A172 (cell line): ENCODE results near the gene SHPK. TPM values are rescaled to one million over a fixed set of nuclear protein-coding genes. Genes with fewer than 3 reads are reported as not detected.

Experiments
- DNase-seq: peaks from one replicate; pipeline ENCODE4 v3.0.0-alpha.2; 2015; ENCODE audit warnings: low spot score
- total RNA-seq: library from RNA; depleted of rRNA; stranded (reverse); fragments of >200 nt; shearing (Covaris generic); gene quantifications from 2 replicates; pipeline ENCODE4 v1.2.3, GENCODE V29; 2014

The SHPK gene
- total RNA-seq, 1 experiment from 2014 or later: 27.6 TPM

DNA sequence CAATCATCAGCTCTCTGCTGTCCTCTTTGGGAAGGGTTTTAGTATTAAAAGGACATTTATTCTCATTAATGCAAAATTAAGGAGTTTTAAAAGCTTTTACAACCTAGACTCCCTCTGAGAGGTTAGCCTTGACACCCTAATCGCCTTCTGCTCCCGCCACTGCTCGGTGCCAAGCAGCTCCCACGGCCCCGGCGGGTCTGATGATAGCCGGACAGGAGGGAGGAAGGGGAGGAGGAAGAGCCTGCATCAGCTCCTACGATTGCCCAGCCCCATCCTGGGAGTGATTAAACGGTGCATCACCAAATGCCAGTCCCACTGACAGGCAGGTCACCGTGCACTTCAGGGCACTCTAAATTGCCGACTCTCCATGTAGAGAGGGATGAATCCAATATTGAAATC is 8.3 kb downstream of the SHPK start:
- no peak for DNase-seq

DNA sequence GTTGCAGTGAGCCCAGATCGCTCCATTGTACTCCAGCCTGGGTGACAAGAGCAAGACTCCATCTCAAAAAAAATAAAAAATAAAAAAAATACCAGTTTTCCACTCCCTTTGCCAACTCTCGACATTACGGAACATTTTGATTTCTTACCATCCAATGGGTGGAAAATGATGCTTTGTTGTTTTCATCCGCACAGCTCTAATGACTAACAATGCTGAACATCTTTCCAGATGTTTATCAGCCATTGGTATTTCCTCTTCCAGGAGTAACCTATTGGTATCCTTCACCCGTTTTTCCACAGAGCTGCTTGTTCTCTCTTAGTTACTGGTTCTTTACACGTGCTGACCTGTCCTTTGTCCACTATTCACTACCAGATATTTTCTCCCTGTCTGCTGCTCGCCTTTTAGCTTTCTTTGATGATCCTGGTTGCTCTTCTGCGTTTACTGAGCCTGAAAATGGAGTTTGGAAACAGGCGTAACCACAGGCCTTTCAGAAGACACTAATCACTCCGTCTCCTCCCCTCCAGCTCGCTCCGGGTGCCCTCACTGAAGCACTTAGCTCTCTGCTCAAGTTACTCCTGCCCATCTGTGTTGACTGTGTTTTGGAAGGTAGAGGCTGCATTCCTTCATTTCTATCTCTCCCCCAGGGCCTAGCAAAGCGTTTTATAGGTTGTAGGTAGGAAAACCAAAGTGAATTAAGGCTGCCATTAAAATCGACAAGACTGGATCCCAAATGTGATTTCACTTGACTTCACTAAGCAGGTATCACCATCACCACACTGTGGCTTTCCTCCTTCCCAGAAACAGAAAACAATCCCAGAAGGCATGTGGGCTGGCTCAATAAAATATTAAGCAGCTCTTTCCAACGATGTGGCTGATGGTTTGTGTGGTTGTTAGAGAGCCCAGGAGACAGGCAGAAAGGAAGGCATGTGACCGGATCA is 8.9 kb downstream of the SHPK start:
- DNase-seq: no peak

DNA sequence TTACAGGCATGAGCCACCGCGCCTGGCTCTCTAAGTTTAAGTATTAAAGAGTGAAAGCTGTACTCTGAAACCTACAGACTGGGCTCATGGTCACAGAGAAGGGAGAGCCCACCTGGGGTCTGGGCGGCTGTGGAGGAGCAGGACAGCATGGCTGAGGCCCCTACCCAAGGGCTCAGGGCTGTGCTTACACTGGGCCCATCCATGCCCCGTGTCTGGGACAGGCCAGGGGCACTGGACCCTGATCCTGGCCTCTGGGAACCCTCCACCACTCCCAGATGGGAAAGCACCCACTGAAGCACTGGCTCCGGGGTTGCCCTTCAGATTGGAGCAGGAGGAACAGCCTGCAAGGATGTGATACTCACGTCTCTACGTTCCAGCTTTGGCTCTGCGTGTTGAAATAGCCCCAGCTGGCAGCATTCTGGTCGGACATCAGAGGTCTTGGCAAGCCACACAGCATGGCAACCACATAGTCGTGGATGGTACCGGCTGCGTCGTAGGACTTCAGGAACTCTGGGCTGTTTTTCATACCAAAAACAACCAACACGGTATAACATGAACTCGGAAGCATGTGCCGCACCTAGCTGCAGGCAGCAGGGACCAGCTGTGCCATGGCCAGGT is 13.0 kb downstream of the SHPK start:
- no peak for DNase-seq

DNA sequence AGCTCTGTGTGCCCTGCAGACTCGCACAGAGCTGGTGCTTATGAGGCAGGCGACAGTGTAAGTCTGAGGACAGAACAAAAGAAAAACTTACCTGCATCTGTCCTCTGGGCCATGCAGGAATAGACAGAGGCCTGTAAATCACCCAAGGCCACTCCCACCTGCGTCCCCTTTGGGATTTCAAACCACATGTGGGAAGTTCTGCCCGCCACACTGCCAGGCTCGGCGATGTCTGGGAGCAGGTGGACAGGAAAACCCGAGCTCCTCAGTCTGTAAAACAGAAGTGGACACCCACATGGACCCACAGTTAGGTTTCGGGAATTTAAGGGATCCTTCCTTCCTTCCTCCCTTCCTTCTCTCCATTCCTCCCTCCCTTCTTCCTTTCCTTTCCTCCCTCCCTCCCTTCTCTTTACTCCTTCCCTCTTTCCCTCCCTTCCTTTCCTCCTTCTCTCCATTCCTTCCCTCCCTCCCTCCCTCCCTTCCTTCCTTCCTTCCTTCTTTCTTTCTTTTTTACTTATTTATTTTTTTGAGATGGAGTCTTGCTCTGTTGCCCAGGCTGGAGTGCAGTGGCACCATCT is 14.8 kb downstream of the SHPK start:
- no peak for DNase-seq

DNA sequence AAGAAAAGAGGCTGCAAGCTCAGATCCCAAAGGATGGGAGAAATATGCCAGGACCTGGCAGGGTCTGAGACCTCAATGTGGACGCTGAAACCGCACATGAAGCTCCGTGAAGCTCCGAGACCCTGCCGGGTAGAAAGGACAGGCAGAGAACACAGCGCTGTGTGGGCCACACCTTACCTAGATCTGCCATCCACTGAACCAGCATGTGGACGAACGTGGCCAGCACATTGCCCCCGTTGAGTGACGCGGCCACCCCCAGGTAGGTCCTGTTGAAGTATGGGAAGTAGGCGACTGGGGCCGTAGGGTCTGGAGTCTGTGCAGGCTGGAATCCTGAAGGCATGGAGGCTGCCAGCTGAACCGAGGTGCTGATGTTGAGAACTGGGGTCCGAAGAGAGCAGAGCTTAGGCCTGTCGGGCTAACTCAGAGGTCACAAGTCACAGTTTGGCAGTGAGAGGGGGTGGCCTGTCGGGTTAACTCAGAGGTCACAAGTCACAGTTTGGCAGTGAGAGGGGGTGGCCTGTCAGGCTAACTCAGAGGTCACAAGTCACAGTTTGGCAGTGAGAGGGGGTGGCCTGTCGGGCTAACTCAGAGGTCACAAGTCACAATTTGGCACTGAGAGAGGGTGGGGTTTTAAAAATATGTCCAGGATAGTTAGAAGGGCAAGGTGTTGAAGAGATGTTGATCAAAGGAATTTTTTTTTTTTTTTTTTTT is 20.7 kb downstream of the SHPK start:
- no peak for DNase-seq

DNA sequence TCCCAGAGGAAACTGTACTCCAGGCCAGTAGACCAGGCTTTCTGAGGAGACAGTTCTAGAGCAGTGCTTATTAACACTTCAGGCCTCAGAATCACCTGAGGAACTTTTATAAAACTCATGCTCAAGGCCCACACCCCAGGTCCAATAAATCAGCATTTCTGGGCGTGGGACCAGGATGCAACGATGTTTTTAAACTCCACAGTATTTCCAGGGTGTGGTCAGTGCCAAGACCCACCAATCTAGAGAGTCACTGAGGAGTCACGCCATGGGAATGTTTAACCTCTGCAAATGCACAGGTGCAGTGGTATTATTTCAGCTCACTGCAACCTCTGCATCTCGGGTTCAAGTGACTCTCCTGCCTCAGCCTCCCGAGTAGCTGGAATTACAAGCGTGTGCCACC is 22.9 kb downstream of the SHPK start:
- no peak for DNase-seq

DNA sequence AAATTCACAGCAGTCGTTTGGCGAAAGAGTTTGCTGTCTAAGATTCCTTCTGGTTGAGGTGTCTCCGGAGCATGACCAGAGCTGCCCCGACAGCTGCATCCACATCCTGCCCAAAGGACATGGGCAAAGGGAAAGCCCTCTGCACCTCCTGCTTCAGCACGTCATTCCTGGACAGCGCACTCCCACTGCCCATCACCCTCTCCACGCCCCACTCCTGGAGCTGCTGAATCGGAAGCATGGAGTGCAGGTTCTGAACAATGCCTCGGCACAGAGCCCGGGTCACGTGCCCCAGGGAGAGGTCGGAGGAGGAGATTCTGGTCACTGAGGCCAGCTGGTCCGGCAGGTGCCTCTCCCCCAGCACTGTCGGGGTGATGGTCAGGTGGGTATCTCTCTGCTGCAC is 25.5 kb downstream of the SHPK start:
- DNase-seq: no peak

DNA sequence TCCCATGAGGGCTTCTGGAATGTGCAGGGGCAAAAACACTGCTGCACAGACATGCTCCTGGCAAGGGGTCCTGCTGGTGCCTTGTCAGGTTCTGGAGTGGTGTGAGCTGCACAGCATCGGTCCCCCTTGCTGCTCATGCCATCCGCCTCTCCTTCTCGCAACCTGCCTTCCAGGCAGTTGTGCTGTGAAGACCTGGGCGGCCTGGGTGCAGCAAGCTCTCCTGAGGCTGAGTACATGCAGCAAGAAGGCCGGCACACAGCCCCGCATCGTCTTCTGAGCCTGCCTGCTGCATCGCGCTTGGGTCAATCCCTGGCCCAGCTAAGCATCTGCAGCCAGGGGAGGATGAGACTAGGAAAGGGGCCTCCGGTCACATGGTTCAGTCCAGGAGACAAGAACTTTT is 26.4 kb downstream of the SHPK start:
- DNase-seq: no peak

DNA sequence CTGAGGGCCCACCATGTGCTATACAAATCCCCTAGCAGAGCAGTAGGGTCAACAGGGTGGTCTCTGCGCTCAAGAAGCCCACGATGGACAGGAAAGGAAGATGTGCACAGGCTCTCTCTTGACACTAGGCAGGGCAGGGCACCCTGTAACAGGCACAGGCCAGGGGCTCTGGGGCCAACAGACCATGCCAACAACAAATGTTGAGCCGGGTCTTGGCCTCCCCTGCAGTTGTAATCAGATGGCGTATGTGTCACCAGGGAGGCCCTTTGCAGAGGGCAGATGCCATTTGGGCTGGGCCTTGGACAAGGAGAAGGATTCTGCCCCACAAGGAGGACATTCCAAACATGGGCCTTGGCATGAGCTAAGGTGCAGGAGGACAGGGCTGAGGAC is 32.2 kb downstream of the SHPK start:
- no peak for DNase-seq

DNA sequence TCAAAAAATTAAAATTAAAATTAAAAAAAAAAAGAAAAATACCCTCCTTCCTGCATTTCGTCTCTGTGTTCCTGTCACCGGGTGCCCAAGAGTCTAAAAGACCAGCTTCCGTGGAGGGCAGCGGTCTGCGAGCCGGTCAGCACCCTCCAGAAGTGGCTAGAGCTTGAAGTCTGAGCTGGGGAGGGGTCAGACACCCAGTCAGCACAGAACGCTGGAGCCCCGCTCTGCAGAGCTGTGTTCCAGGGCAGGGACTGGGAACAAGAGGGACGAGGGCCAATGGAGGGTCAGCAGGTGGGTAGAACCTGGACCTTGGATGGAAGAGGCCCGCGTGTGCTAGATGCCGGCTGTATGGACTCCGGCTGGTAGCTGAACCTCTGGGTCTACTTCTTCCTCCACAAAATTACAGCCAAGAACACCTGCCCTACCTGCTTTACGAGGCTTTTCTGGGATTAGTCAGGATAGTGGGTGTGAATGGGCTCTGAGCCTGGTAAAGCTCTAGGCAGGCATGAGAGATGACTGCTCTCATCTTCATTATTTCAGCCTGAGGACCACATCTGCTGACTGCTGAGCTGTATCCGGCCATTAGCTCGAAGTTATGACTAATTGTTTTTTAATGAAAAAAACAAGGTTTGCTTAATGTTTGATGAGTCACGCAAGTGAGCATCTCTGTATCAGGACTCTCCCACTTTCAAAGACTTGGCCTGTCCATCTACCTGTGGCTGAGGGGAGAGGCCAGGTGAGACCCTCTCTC is 32.8 kb downstream of the SHPK start:
- peak; percentile 79 for DNase-seq

DNA sequence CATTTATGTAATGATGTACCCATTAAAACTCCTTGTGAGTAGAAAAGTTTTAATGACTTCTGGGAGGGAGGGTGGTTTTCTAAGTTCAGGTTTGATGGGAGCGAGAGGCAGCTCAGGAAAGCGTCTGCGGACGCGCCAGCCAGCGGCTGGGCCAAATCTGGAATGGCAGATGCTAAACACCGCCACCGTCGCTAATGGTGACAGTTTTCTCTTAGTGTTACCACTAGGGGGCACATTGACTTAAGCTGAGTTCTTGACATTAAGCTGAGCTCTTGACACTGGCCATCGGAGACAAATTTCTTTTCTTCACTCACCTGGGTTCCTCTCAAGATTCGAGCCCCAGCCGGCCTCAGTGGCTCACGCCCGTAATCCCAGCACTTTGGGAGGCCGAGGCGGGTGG is 33.6 kb downstream of the SHPK start:
- DNase-seq: peak; percentile 21

DNA sequence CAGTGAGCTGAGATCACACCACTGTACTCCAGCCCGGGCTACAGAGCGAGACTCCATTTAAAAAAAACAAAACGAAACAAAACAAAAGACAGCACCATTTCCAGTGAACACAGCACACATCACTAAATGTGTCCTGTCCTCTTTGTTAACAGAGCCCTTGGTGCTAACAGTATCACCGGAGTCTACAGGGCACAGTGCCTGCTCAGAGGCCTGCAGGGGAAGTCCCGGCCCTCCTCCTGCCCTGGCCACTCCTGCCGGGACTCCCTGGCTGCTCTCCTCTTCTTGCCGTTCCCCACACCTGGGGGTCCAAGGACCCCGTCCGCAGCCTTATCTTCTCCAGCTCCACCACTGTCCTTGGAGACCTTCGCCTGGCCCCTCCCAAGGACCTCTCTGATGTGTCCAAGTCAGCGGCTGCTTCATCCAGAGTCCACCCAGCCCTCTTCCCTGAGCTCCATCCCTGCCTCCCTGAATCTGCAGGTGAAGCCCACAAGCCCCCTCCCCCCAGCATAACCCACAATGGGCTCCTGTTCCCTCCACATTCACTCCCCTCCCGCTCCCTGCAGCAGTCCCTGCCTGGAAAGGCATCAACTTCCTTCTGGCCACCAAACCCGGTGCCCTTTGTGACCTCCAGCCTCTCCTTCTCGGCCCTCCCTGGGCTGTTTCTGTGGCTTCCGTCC is 35.4 kb downstream of the SHPK start:
- DNase-seq: no peak

DNA sequence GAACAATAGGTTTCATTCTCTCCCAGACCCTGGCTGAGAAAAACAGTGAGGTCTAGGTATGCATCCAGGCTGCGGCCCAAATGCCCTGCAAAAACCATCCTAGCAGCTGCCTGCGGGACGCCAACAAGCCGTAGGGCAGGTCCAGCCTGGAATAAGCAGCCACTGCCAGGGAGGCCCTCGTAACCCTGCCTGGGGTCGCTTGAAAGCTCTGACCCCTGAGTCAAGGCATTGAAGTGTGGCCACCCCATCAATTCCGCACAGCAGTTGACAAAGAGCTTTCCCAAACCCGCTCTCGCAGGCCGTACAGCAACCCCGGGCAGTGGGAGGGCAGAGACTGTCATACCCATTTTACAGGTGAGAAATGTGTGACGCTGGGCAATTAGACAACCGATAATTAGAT is 38.0 kb downstream of the SHPK start:
- no peak for DNase-seq

DNA sequence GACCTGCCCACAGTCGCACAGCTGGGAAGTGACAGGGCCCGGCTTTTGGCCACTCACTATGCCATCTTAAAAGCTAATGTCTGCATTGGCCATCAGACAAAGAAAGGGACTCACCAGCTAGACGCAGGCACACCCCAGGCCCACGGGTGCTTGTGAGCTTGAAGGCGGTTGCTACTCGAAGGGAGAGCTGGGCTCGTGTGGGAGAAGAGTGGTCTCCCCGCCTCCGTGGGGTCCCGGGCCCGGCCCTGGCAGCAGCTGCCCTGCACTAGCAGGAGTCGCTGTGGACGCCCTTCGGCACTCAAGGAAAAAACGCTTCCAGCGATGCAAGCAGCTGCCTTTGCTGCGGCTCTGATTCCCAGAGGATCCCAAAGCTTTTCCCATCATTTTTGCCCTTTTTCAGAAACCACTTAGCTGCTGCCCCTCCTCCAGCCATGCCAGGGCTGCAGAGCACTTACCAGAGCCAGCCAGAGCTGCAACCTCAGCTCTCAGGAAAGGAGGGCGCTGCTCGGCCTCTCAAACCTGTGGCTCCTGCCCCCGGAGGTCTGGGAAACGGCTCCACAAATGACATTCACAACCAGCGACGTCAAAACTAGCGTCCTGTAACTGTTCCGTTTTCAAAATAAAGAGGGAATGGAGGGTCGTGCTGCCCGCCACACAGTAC is 39.1 kb downstream of the SHPK start:
- no peak for DNase-seq

DNA sequence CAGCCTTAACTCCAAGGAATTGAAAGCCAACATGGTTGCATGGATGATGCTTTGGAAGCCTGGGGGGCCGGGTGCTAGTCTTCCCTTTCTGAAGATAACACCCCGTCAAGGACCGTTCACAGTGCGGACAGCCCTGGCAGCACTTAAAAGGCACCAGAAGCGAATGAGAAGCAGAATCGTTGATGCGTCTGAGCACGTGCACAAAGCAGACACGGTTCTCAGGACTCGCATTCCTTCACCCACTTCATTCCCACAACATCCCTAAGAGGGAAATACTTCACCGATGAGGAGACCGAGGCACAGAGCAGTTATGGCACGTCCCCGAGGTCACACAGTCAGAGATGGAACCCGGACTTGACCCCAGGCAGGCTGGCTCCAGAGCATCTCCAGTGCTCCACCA is 41.1 kb downstream of the SHPK start:
- DNase-seq: no peak

DNA sequence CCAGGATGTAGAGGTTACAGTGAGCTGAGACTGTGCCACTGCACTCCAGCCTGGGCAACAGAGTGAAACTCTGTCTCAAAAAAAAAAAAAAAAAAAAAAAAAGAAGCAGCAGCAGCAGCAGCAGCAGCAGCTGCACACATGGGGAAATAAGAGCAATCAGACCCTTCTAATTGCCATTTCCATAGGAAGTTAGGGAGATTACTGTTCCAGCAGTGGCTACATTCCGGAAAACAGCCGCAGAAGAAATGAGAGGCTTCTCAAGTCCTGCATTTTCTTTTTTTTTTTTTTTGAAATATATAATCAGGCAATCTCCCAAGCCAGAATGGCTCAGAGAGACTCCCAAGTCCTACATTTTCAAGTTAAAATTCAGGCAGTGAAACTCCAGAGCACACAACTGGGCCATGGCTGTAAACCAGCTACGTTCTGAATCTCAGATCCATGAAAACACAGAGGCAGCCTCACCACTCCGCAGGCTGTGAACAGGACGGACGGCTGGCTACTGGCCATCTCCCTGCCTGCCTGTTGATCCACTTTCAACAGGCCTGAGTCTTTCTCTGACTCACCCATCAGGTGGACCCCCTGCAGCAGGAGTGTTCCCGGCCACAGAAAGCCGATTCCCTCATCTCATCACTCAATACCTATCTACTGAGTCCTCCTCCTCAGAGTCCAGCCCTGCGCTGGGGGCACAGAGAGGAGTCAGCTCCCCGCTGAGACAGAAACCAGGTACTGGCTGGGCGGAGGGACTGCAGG is 41.8 kb downstream of the SHPK start:
- DNase-seq: peak; percentile 91

DNA sequence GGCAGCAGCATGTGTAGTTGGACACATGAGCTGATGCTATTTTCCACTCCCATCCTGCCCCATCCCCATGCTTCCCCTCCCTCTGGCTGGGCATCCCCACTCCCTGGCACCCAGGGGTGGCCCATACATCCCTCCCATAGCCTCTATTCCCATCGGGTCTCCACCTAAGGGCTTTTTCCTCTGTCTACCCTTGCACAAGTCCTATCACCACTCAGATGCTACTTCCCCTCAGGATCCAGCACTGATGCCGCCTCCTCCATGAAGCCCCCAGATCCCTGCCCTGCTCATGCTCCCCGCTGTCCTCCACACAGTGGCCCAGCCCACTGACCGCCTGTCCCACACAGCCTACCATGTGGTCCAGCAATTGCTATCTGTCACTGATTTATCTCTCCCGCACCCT is 42.7 kb downstream of the SHPK start:
- no peak for DNase-seq

DNA sequence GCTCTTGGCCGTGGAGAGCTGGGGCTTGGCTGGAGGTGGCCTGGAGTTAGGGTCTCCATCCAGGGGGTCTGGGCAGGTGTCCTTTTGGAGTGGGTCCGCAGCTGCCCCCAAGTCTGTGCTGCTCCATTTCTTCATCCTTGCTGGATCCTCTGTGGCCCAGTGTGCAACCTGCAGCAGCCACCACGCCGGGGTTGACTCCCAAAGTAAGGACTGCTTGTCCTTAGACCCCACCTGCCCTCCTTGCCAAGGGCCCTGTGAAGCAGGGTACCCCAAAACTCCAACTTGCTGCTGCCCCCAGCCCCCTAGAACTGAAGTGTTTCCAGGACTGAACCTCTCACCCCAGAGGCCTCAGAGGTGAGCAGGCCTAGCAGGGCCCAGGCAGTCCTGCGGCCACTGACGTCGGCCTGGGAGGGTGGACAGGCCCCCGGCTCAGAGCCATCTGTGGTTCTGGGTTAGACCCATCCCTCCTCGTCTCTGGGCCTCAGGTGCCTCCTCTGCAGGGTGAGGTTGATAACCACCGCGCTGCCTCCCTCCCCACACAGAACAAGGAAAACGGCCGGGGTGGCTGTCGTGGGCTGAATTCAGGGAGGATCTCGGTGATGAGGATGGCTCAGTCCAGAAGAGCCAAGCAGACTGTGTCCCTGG is 43.7 kb downstream of the SHPK start:
- no peak for DNase-seq

DNA sequence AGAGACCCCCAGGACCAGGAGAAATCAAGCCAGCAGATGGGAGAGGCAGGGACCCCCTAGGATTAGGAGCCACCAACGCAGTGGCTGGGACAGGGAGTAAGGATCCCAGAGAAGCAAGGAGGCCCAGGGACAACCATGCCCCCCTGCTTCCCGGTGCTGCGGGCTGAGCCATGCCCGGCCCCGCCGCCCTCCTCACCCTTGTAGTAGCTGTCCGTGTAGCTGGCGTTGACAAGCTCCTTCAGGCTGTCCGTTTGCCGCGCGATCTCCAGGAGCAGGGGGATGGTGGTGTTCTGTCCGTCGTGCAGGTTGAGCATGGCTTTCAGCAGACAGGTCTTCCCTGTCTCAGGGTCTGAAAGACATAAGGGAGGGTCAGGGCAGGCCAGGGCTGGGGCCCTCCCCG is 45.3 kb downstream of the SHPK start:
- DNase-seq: no peak
